GM12872 (cell line): ENCODE results near the gene ANKRD12.

ENCODE experiments used
- TF ChIP-seq, protein P1 (sequence below): IDR thresholded peaks from 3 replicates; pipeline ENCODE4 v1.5.1; 2011; ENCODE audit warnings: low read depth, mild to moderate bottlenecking, low read length, moderate library complexity; ENCODE audit not compliant: insufficient read depth

Gene ANKRD12

DNA sequence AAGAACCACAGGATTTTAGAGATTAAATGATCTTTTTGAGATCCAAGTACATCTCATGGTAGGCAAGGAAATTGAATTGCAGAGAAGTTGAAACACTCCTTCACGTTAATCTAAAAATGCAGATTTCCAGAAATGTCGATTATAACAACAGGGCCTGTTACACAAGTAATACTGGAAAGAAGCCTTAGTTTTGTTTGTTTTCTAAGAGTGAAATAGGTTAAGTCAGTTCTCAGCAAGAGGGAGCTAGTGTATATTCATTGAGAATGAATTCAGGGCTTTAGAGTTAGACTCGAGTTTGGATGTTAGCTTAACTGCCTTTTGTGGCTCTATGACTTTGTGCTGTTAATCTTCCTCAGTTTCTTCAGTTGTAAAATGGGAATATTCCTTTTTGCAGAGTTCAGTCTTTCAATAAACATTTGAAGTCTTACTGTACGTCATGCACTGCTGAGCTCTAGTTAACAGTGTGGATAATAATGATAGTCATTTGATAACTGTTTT is 33.2 kb upstream of the ANKRD12 start:
- TF ChIP-seq, protein P1, sequence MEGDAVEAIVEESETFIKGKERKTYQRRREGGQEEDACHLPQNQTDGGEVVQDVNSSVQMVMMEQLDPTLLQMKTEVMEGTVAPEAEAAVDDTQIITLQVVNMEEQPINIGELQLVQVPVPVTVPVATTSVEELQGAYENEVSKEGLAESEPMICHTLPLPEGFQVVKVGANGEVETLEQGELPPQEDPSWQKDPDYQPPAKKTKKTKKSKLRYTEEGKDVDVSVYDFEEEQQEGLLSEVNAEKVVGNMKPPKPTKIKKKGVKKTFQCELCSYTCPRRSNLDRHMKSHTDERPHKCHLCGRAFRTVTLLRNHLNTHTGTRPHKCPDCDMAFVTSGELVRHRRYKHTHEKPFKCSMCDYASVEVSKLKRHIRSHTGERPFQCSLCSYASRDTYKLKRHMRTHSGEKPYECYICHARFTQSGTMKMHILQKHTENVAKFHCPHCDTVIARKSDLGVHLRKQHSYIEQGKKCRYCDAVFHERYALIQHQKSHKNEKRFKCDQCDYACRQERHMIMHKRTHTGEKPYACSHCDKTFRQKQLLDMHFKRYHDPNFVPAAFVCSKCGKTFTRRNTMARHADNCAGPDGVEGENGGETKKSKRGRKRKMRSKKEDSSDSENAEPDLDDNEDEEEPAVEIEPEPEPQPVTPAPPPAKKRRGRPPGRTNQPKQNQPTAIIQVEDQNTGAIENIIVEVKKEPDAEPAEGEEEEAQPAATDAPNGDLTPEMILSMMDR: 0 out of 3 replicates have a peak, but pooled peaks have one; percentile 2

DNA sequence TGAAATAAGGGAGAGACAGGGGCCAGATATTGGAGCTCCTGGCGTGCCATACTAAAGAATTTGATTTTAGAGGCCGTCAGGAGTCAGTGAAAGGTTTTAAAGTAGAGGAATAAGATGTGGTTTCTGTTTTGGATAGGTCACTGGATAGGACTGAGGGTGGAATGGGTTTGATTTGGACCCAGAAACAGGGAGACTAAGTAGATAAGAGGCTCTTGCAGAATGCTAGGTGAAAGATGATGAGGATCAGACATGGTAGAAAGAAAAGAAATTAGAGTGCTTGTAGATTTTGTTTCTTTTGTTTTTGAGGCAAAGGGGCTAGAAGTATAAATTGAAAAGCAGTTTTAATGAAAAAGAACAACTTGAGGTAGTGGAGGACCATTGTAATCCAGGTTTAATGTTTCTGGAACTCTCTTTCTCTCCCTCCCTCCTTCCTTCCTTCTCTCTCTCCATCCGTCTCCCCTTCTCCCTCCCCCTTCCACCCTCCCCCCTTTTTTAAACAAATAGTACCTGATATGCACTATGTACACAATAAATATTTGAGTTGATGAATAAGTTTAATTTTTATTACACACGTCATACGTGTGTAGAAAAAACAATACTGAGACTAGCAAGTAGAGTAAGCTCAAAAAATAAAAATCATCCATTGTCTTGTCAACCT is 32.2 kb upstream of the ANKRD12 start:
- TF ChIP-seq, protein P1: no peak

DNA sequence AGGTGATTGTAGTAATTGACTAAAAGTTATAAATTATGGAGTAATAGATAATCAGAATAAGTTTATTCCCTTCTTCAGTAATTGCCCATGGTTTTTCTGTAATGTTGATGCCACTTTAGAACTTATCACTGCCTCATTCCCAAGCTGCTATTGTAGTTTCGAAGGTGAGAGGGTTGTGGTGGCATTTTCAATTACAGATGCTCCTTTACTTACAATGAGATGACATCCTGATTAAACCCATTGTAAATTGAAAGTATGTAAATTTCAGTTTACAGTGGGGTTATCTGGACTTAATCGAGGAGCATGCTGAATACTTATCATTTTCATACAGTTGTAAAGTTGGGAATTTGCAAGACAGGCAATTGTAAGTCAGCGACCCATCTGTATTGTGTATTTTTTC is 31.2 kb upstream of the ANKRD12 start:
- TF ChIP-seq, protein P1: no peak

DNA sequence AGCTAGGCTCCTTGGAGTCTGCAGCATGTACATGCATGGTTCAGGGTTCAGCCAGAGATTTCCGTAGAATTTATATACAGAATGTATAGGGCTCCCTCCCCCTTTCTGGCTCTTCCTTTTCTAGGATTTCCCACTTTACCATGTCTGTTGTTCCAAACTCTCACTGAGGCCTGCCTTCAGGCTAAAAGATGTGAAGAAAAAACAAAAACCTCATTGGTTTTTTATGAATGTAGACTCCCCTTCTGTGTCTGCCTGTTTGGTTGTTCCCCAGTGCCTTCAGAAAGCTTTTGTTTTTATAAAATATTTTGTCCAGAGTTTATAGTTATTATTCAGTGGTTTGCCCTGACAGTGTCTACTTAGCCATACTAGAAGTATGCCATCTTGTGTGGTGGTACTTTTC is 30.5 kb upstream of the ANKRD12 start:
- TF ChIP-seq, protein P1: no peak

DNA sequence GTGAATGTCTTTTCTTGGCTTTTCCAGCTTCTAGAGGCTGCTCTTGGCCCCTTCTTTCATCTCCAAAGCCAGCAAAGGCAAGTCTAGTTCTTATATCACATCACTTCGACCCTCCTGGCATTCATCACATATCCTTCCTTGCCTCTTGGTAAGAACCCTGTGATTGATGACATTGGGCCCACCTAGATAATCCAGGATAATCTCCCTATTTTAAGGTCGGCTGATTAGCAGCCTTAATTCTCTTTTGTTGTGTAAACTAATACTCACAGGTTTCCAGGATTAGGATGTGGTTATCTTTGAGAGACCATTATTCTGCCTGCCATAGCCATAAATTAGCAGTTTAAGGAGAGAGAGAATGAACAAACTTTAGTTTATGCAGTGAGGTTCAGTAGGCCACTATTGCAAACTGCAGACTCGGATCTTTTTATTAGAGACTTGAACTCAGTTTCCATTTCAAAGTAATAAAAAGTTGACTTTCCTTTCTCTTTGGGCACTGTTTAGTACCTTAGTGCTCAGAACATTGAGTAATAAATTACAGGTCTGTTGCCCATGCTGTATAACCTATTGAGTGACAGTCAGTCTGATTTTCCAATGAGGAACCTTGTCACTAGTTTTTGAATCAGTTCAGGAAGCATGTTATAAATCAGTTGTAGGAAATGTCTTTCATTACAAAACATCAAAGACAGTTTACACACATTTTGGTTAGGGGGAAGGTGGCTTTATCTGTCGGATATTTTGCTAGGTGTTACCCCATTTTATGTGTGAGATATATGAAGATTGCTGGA is 29.6 kb upstream of the ANKRD12 start:
- TF ChIP-seq, protein P1: no peak

DNA sequence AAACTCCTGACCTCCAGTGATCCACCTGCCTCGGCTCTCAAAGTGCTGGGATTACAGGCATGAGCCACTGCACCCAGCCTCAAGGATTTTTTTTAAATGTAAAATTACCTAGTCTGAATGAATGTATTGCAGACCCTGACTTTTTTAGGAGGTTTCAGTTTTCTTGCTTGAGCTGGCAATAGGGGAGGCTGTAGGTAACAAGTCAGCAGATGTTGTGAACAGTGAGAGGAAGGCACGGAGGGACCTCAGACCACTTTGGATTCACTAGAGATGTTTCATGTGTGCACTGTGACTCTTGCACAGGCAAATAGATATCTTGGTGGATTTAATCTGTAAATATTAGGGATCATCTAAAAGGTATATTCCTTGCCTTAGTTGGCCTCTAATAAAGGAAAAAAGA is 27.7 kb upstream of the ANKRD12 start:
- TF ChIP-seq, protein P1: no peak

DNA sequence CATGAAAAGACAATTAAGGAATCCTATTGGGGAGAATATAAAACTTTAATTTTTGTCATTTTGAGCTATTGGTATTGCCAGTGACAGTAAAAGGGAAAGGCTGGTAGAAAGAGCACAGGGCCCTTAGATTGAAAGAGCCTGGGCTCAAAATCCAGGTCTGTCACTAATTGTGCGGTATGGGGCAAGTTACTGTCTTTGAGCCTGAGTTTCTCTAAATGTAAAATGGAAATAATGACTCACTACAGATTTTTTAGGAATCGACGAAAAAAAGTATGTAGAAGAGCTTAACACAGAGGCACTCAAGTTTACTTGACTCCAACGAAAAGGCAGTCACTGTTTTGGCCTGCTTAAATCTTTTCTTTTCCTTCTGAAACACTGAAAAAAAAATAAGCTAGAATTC is 27.1 kb upstream of the ANKRD12 start:
- TF ChIP-seq, protein P1: no peak
